Esophagus squamous epithelium (tissue), 4 donors: ENCODE measurements around the gene CHMP5.

Source experiments
- CTCF ChIP-seq, 6 experiments: fragments of 450-650 bp in 4 of 6; fragments of 200-600 bp in 2 of 6; sonication (generic) in 2 of 6; IDR thresholded peaks; one replicate each; pipeline ENCODE4 v1.5.1; 2016 to 2019; ENCODE audit warnings: antibody characterized with exemption in 6 of 6, mild to moderate bottlenecking in 4 of 6, moderate library complexity in 4 of 6
- POLR2A ChIP-seq, 4 donors: fragments of 450-650 bp; IDR thresholded peaks; one replicate each; pipeline ENCODE4 v1.6.1; 2017; ENCODE audit warnings: antibody characterized with exemption in 4 of 4, mild to moderate bottlenecking in 4 of 4, moderate library complexity in 3 of 4

GRCh38 chr9:33320230-33320567, 55.4 kb downstream of the CHMP5 start:
- no peak for TF ChIP-seq CTCF (IDR thresholded peaks at IDR 0.05)
- TF ChIP-seq POLR2A (IDR thresholded peaks at IDR 0.05) = no peak
